Tibial nerve (tissue), 4 donors: ENCODE results near the gene PRDX3.

ENCODE experiments used
- CTCF ChIP-seq, 5 experiments: fragments of 200-600 bp in 3 of 5; fragments of 450-650 bp in 2 of 5; sonication (generic) in 3 of 5; IDR thresholded peaks; one replicate each; pipeline ENCODE4 v1.5.1; 2016 to 2019; ENCODE audit warnings: antibody characterized with exemption in 5 of 5, mild to moderate bottlenecking in 3 of 5, moderate library complexity in 2 of 5
- EP300 ChIP-seq, 2 donors: sonication (generic); formaldehyde crosslinking; IDR thresholded peaks; one replicate each; pipeline ENCODE4 v1.6.1; 2017; ENCODE audit warnings: antibody characterized with exemption in 2 of 2, mild to moderate bottlenecking in 1 of 2
- POLR2A ChIP-seq, 2 donors: fragments of 450-650 bp; IDR thresholded peaks; one replicate each; pipeline ENCODE4 v1.6.1; 2017; ENCODE audit warnings: antibody characterized with exemption in 2 of 2, mild to moderate bottlenecking in 2 of 2, moderate library complexity in 2 of 2

GRCh38 chr10:119161680-119162451 lies 16.7 kb downstream of the PRDX3 start:
- no peak for TF ChIP-seq CTCF (IDR thresholded peaks at IDR 0.05)
- no peak for TF ChIP-seq POLR2A (IDR thresholded peaks at IDR 0.05)
- no peak for TF ChIP-seq EP300 (IDR thresholded peaks at IDR 0.05)
